ENCODE data around the gene PARP1.

- TF ChIP-seq POLR2A (IDR thresholded peaks at IDR 0.05) (no peak), CTCF (IDR thresholded peaks at IDR 0.05) (no peak)
Measured at GRCh38 chr1:226433341-226433720, 25.4 kb upstream of the PARP1 start.
